HepG2 (cell line): ENCODE results near the gene MC3R. TPM values are rescaled to one million over a fixed set of nuclear protein-coding genes. Genes with fewer than 3 reads are reported as not detected.

Source experiments
- ATAC-seq: fragments of 200-7000 bp; cut with Tn5 transposase; 3 replicates; pipeline ENCODE4 v1.9.1; 2020; ENCODE audit warnings: mild to moderate bottlenecking, moderate library complexity
- BruUV-seq: library from RNA; stranded (reverse); fragments of 400-500 nt; replicated peaks from 2 replicates; lab custom pipeline; 2021; lab: Mats Ljungman, UMichigan
- CTCF ChIA-PET: fragments of 300-600 bp; formaldehyde crosslinking; extraction: SDS; loops from one replicate; lab custom pipeline; 2021; ENCODE audit warnings: low total read pairs, inconsistent platforms, low intra/inter-chr PET ratio; lab: Yijun Ruan, JAX
- POLR2A ChIA-PET: fragments of 350-600 bp; sonication (Branson Sonifier 250); formaldehyde crosslinking; loops from one replicate; lab custom pipeline; 2020; ENCODE audit warnings: antibody characterized with exemption, inconsistent platforms; lab: Yijun Ruan, JAX
- DNase-seq: peaks from one replicate; pipeline ENCODE4 v3.0.0-alpha.2; 2015; ENCODE audit warnings: low spot score
- FAIRE-seq: peaks from 3 replicates; lab custom pipeline; 2011; peaks lifted over from hg19 to GRCh38; lab: Jason Lieb, UNC
- H2AFZ ChIP-seq: one replicate; pipeline ENCODE4 v1.6.1; 2011; ENCODE audit warnings: low read length, inconsistent platforms
- H3K27ac ChIP-seq: fragments of 300-600 bp; 3 replicates; pipeline ENCODE4 v1.8.0; 2011; ENCODE audit warnings: mixed run types, mild to moderate bottlenecking, mixed read lengths, low read length, inconsistent platforms; ENCODE audit not compliant: insufficient read depth; ENCODE audit errors: extremely low read length
- H3K27me3 ChIP-seq, 2 experiments: fragments of 200-600 bp in 1 of 2; 2 replicates in 1 of 2; 3 replicates in 1 of 2; pipeline versions ENCODE4 v1.6.0 to v1.8.0; 2011; ENCODE audit warnings: low read length in 2 of 2, mild to moderate bottlenecking in 2 of 2, moderate library complexity in 2 of 2, inconsistent platforms in 1 of 2; ENCODE audit not compliant: insufficient read depth in 2 of 2, control insufficient read depth in 1 of 2
- H3K36me3 ChIP-seq, 2 experiments: fragments of 200-600 bp in 1 of 2; replicated peaks in 1 of 2; 2 replicates in 1 of 2; 3 replicates in 1 of 2; pipeline versions ENCODE4 v1.5.1 to v1.8.0; 2011; ENCODE audit warnings: low read length in 2 of 2, inconsistent platforms in 1 of 2; ENCODE audit not compliant: insufficient read depth in 2 of 2, control insufficient read depth in 1 of 2
- H3K4me1 ChIP-seq: 2 replicates; pipeline ENCODE4 v1.5.1; 2012; ENCODE audit warnings: low read length, inconsistent platforms; ENCODE audit not compliant: insufficient read depth
- H3K4me2 ChIP-seq: 2 replicates; pipeline ENCODE4 v1.6.0; 2011; ENCODE audit warnings: low read depth, low read length, inconsistent platforms
- H3K4me3 ChIP-seq, 3 experiments: fragments of 200-600 bp in 1 of 3; sonication (generic), shearing (Covaris generic) in 1 of 3; replicated peaks in 1 of 3; 2 replicates each; pipeline ENCODE4 v1.5.1; 2011 to 2016; ENCODE audit warnings: low read length in 3 of 3, inconsistent platforms in 2 of 3, low read depth in 2 of 3, mild to moderate bottlenecking in 2 of 3, control low read depth in 1 of 3, mixed read lengths in 1 of 3; ENCODE audit not compliant: insufficient read depth in 1 of 3
- H3K79me2 ChIP-seq: one replicate; pipeline ENCODE4 v1.6.1; 2011; ENCODE audit warnings: low read length, inconsistent platforms; ENCODE audit not compliant: insufficient read depth
- H3K9ac ChIP-seq: 2 replicates; pipeline ENCODE4 v1.6.0; 2011; ENCODE audit warnings: mild to moderate bottlenecking, low read depth, low read length, inconsistent platforms; ENCODE audit not compliant: insufficient read depth
- H3K9me3 ChIP-seq: 2 replicates; pipeline ENCODE4 v1.5.1; 2012; ENCODE audit warnings: mild to moderate bottlenecking, low read length
- H4K20me1 ChIP-seq: 2 replicates; pipeline ENCODE4 v1.6.0; 2011; ENCODE audit warnings: inconsistent platforms, mild to moderate bottlenecking, low read length, moderate library complexity; ENCODE audit not compliant: insufficient read depth
- FOXP1 ChIP-seq, 2 experiments: fragments of 450-650 bp in 1 of 2; IDR thresholded peaks; 2 replicates each; pipeline ENCODE4 v1.6.1; 2017 to 2018; ENCODE audit warnings: antibody characterized with exemption in 1 of 2
- IKZF5 ChIP-seq: IDR thresholded peaks from 2 replicates; pipeline ENCODE4 v1.6.1; 2018; ENCODE audit warnings: missing genetic modification reagents, mild to moderate bottlenecking, missing compliant biosample characterization
- JUN ChIP-seq: sonication (generic); formaldehyde crosslinking; IDR thresholded peaks from 2 replicates; pipeline ENCODE4 v1.4.0; 2020; ENCODE audit warnings: mild to moderate bottlenecking, missing genetic modification reagents
- NBN ChIP-seq: fragments of 450-650 bp; conservative IDR thresholded peaks from 2 replicates; pipeline ENCODE4 v1.6.1; 2017
- ZBTB40 ChIP-seq, 2 experiments: fragments of 450-650 bp in 1 of 2; sonication (generic) in 1 of 2; formaldehyde crosslinking in 1 of 2; IDR thresholded peaks; 2 replicates each; pipeline versions ENCODE4 v1.6.1 to v1.8.0; 2016 to 2022; ENCODE audit warnings: antibody characterized with exemption in 1 of 2, mild to moderate bottlenecking in 1 of 2, missing genetic modification reagents in 1 of 2
- ZNF512 ChIP-seq: sonication (generic); formaldehyde crosslinking; IDR thresholded peaks from 2 replicates; pipeline ENCODE4 v1.4.0; 2020; ENCODE audit warnings: mild to moderate bottlenecking, missing genetic modification reagents
- WGBS: methylation state at CpG from one replicate; pipeline ENCODE4 v1.1.6; 2017; ENCODE audit warnings: low lambda C conversion rate; 5-methylcytosine and 5-hydroxymethylcytosine counted together
- in situ Hi-C: cut with HindIII; loops from 2 replicates; pipeline ENCODE4 v1.10.0; 2017; ENCODE audit warnings: low pct_unique_long_range_greater_than_20kb; ENCODE audit not compliant: extremely low pct_ligation_motif_present
- intact Hi-C: fragments of 100-400 bp; cut with micrococcal nuclease; formaldehyde crosslinking; loops from one replicate; pipeline ENCODE4 v1.10.0; 2022; ENCODE audit not compliant: unreplicated experiment
- polyA plus RNA-seq, 8 experiments: library from polyadenylated mRNA; depleted of rRNA in 3 of 8; stranded (reverse) in 7 of 8; unstranded in 1 of 8; fragments of >200 nt; fragmentation: Illumina TruSeq in 4 of 8; extraction: Trizol in 4 of 8; gene quantifications; 2 replicates each; pipeline versions ENCODE4 v1.2.1 to v1.2.3, GENCODE V29; 2011 to 2016; ENCODE audit warnings: low read depth in 4 of 8, missing spikeins in 1 of 8, mixed read lengths in 1 of 8; ENCODE audit not compliant: insufficient read depth in 1 of 8
- total RNA-seq, 5 experiments: library from RNA; depleted of rRNA; stranded (reverse); fragments of >200 nt; fragmentation: Illumina TruSeq; extraction: Trizol; gene quantifications; 2 replicates each; pipeline ENCODE4 v1.2.3, GENCODE V29; 2016; ENCODE audit warnings: low read depth in 1 of 5

The MC3R gene
- total and polyA plus RNA-seq, 2 of the 13 experiments (the other 11 are each of a cell fraction or from before 2014, with no cell fraction given): not detected

GRCh38 chr20:56212091-56212490, 36.4 kb upstream of the MC3R start:
- FAIRE-seq (no peak), DNase-seq (no peak), ATAC-seq (no peak)
- WGBS: 37% methylated on average over 9 of the region's 9 CpGs
- TF ChIP-seq FOXP1 (IDR thresholded peaks at IDR 0.05) (no peak), FOXP1 (CRISPR knock-in tag; IDR thresholded peaks at IDR 0.05) (no peak), ZBTB40 (IDR thresholded peaks at IDR 0.05) (no peak), ZBTB40 (CRISPR knock-in tag; IDR thresholded peaks at IDR 0.05) (no peak), ZNF512 (CRISPR knock-in tag) (no peak), NBN (no peak), JUN (no peak), IKZF5 (CRISPR knock-in tag) (no peak)
- Histone ChIP-seq H3K79me2 (no peaks in the 10 kb centered on the region), H3K27ac (no peak overlapping the region), H3K9ac (no peak overlapping the region), H3K4me3 (no peak overlapping the region), H3K9me3 (no peaks in the 10 kb centered on the region), H3K36me3 (no peaks in the 10 kb centered on the region), H3K4me1 (no peaks in the 10 kb centered on the region), H3K27me3 (no peaks in the 10 kb centered on the region), H3K4me2 (no peak overlapping the region), H2AFZ (no peak overlapping the region), H4K20me1 (no peaks in the 10 kb centered on the region)
- in situ Hi-C loops (no loop called here), intact Hi-C loops (no loop called here)
- CTCF ChIA-PET: no interaction called here
- POLR2A ChIA-PET: no interaction called here
- no TSS peak for BruUV-seq
